HG03066 (cell line): ENCODE measurements around the gene SLCO4A1.

Experiments used
- ATAC-seq: cut with Tn5 transposase; IDR thresholded peaks from one replicate; pipeline ENCODE4 v1.9.1; 2021; ENCODE audit warnings: low read depth; ENCODE audit not compliant: unreplicated experiment

SLCO4A1 gene

GRCh38 chr20:62696989-62697388, 54.7 kb downstream of the SLCO4A1 start:
- ATAC-seq: no peak

GRCh38 chr20:62697468-62697912, 55.2 kb downstream of the SLCO4A1 start:
- ATAC-seq: no peak

GRCh38 chr20:62698231-62698630, 55.9 kb downstream of the SLCO4A1 start:
- ATAC-seq: no peak

- ATAC-seq: no peak
Measured at GRCh38 chr20:62699296-62699695, 57.0 kb downstream of the SLCO4A1 start.

GRCh38 chr20:62699741-62700140, 57.4 kb downstream of the SLCO4A1 start:
- no peak for ATAC-seq

GRCh38 chr20:62700261-62700930, 58.1 kb downstream of the SLCO4A1 start:
- no peak for ATAC-seq

GRCh38 chr20:62701161-62702012, 59.1 kb downstream of the SLCO4A1 start:
- ATAC-seq: no peak

GRCh38 chr20:62702013-62702300, 59.7 kb downstream of the SLCO4A1 start:
- no peak for ATAC-seq

GRCh38 chr20:62702895-62703852, 60.9 kb downstream of the SLCO4A1 start:
- ATAC-seq: no peak

GRCh38 chr20:62703853-62704228, 61.5 kb downstream of the SLCO4A1 start:
- ATAC-seq: no peak

GRCh38 chr20:62704341-62704948, 62.1 kb downstream of the SLCO4A1 start:
- no peak for ATAC-seq

GRCh38 chr20:62705627-62706026, 63.3 kb downstream of the SLCO4A1 start:
- no peak for ATAC-seq

- no peak for ATAC-seq
Measured at GRCh38 chr20:62706344-62706743, 64.0 kb downstream of the SLCO4A1 start.

GRCh38 chr20:62706857-62707256, 64.6 kb downstream of the SLCO4A1 start:
- no peak for ATAC-seq

GRCh38 chr20:62707276-62707920, 65.1 kb downstream of the SLCO4A1 start:
- ATAC-seq: no peak

- no peak for ATAC-seq
Measured at GRCh38 chr20:62707921-62708521, 65.7 kb downstream of the SLCO4A1 start.

GRCh38 chr20:62708591-62709536, 66.6 kb downstream of the SLCO4A1 start, which contains the start of gene NTSR1:
Gene NTSR1 (plus strand): TSS chr20:62708836. CDS start chr20:62709208, 372 bp downstream.
- ATAC-seq: no peak

GRCh38 chr20:62709537-62709905, 67.2 kb downstream of the SLCO4A1 start:
- no peak for ATAC-seq
